Neural cell (in vitro differentiated cells): Measurements from ENCODE around the gene MTMR3. TPM values are rescaled to one million over a fixed set of nuclear protein-coding genes. Genes with fewer than 3 reads are reported as not detected.

Source experiments
- H2AFZ ChIP-seq: fragments of 200-600, 300-800 bp; sonication (generic), shearing (Covaris generic); 2 replicates; pipeline ENCODE4 v1.6.0; 2014; ENCODE audit warnings: low read depth, mild to moderate bottlenecking, antibody characterized with exemption, low read length, moderate library complexity
- H3F3A ChIP-seq: fragments of 200-600 bp; shearing (Covaris generic); 2 replicates; pipeline ENCODE4 v1.6.1; 2016; ENCODE audit warnings: mild to moderate bottlenecking, moderate library complexity, mixed read lengths, antibody characterized with exemption, low read length; ENCODE audit not compliant: insufficient read depth, poor library complexity, severe bottlenecking
- H3K27ac ChIP-seq: fragments of 200-600, 300-800 bp; sonication (generic), shearing (Covaris generic); 2 replicates; pipeline ENCODE4 v1.5.1; 2014; ENCODE audit warnings: mild to moderate bottlenecking, low read length, moderate library complexity
- H3K27me3 ChIP-seq: fragments of 300-800, 200-600 bp; sonication (generic), shearing (Covaris generic); 2 replicates; pipeline ENCODE4 v1.6.0; 2014; ENCODE audit warnings: mild to moderate bottlenecking, low read depth, low read length, moderate library complexity; ENCODE audit not compliant: insufficient read depth
- H3K36me3 ChIP-seq: fragments of 300-800, 200-600 bp; sonication (generic), shearing (Covaris generic); 2 replicates; pipeline ENCODE4 v1.5.1; 2014; ENCODE audit warnings: mild to moderate bottlenecking, antibody characterized with exemption, low read length, moderate library complexity; ENCODE audit not compliant: insufficient read depth
- H3K4me2 ChIP-seq: fragments of 300-800, 200-600 bp; sonication (generic), shearing (Covaris generic); 2 replicates; pipeline ENCODE4 v1.6.0; 2014; ENCODE audit warnings: mild to moderate bottlenecking, low read length
- H3K4me3 ChIP-seq: fragments of 300-800, 200-600 bp; sonication (generic), shearing (Covaris generic); 2 replicates; pipeline ENCODE4 v1.5.1; 2014; ENCODE audit warnings: mild to moderate bottlenecking, low read length, moderate library complexity
- H3K79me2 ChIP-seq: fragments of 200-600 bp; shearing (Covaris generic); replicated peaks from 2 replicates; pipeline ENCODE4 v1.6.0; 2014; ENCODE audit warnings: mild to moderate bottlenecking, low read length, moderate library complexity; ENCODE audit not compliant: insufficient read depth
- H3K9ac ChIP-seq: fragments of 300-800, 200-600 bp; sonication (generic), shearing (Covaris generic); 2 replicates; pipeline ENCODE4 v1.6.1; 2016; ENCODE audit warnings: mild to moderate bottlenecking, low read length, mixed read lengths
- H3K9me2 ChIP-seq: fragments of 200-600 bp; shearing (Covaris generic); 2 replicates; pipeline ENCODE4 v1.6.1; 2016; ENCODE audit warnings: mild to moderate bottlenecking, low read length, mixed read lengths; ENCODE audit not compliant: insufficient read depth
- H3K9me3 ChIP-seq: fragments of 200-600, 300-800 bp; sonication (generic), shearing (Covaris generic); 2 replicates; pipeline ENCODE4 v1.6.1; 2016; ENCODE audit warnings: mild to moderate bottlenecking, mixed run types, low read length, moderate library complexity, mixed read lengths
- H4K20me1 ChIP-seq: fragments of 200-600 bp; shearing (Covaris generic); 2 replicates; pipeline ENCODE4 v1.6.1; 2016; ENCODE audit warnings: mild to moderate bottlenecking, mixed run types; ENCODE audit not compliant: insufficient read depth
- EP300 ChIP-seq: fragments of 450-650 bp; conservative IDR thresholded peaks from 2 replicates; pipeline ENCODE4 v1.6.1; 2014; ENCODE audit warnings: antibody characterized with exemption, mild to moderate bottlenecking, moderate library complexity; ENCODE audit not compliant: poor library complexity, severe bottlenecking
- EZH2 ChIP-seq: fragments of 200-600, 300-800 bp; shearing (Covaris generic), sonication (generic); IDR thresholded peaks from 2 replicates; pipeline ENCODE4 v1.6.1; 2014; ENCODE audit warnings: antibody characterized with exemption, low read length, borderline replicate concordance, mild to moderate bottlenecking; ENCODE audit not compliant: insufficient read depth, poor library complexity, severe bottlenecking
- MXI1 ChIP-seq: fragments of 450-650 bp; conservative IDR thresholded peaks from 2 replicates; pipeline ENCODE4 v1.6.1; 2014; ENCODE audit warnings: antibody characterized with exemption, mild to moderate bottlenecking; ENCODE audit not compliant: poor library complexity, severe bottlenecking
- POLR2AphosphoS5 ChIP-seq: IDR thresholded peaks from 2 replicates; pipeline ENCODE4 v1.6.1; 2012
- RAD21 ChIP-seq: fragments of 450-650 bp; conservative IDR thresholded peaks from 2 replicates; pipeline ENCODE4 v1.6.1; 2014; ENCODE audit warnings: antibody characterized with exemption, mild to moderate bottlenecking, moderate library complexity
- SMC3 ChIP-seq: fragments of 450-650 bp; conservative IDR thresholded peaks from 2 replicates; pipeline ENCODE4 v1.6.1; 2014; ENCODE audit warnings: antibody characterized with exemption, mild to moderate bottlenecking, moderate library complexity; ENCODE audit not compliant: poor library complexity
- TAF1 ChIP-seq: IDR thresholded peaks from 2 replicates; pipeline ENCODE4 v1.6.1; 2012; ENCODE audit warnings: low read depth
- polyA plus RNA-seq: library from polyadenylated mRNA; depleted of rRNA; stranded (reverse); fragments of >200 nt; gene quantifications from 2 replicates; pipeline ENCODE4 v1.2.3, GENCODE V29; 2014
- TF ChIP-seq, protein P1 (sequence below): fragments of 450-650 bp; IDR thresholded peaks from 2 replicates; pipeline ENCODE4 v1.5.1; 2014; ENCODE audit warnings: antibody characterized with exemption, mild to moderate bottlenecking, moderate library complexity; ENCODE audit not compliant: poor library complexity, severe bottlenecking
- TF ChIP-seq, protein P2 (sequence below): IDR thresholded peaks from 2 replicates; pipeline ENCODE4 v1.6.1; 2012; ENCODE audit warnings: borderline replicate concordance

MTMR3 gene
- polyA plus RNA-seq, 1 donor from 2014 or later: 46.7 TPM

DNA sequence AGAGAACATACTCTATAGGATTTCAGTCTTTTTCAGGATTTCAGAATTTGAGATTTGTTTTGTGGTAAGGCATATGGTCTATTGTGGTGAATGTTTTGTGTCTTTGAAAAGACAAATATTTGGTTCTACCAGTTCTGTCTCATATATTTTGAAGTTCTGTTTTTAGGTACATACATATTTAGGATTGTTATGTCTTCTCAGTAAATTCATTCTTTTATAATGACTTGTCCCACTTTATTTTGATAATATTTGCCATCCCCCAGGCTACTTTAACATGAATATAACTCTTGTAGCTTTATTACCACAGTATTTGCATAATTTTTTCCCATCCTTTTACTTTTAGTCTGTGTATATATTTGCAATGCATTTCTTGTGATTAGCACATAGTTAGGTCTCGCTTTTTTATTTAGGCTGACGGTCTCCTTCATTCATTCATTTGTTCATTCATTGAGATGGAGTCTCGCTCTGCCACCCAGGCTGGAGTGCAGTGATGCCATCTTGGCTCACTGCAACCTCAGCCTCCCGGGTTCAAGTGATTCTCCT is 32.1 kb downstream of the MTMR3 start:
- H3K36me3 ChIP-seq: no peaks in the 10 kb centered on the region
- TF ChIP-seq EP300 (no peak), SMC3 (no peak)
- TF ChIP-seq, protein P1, sequence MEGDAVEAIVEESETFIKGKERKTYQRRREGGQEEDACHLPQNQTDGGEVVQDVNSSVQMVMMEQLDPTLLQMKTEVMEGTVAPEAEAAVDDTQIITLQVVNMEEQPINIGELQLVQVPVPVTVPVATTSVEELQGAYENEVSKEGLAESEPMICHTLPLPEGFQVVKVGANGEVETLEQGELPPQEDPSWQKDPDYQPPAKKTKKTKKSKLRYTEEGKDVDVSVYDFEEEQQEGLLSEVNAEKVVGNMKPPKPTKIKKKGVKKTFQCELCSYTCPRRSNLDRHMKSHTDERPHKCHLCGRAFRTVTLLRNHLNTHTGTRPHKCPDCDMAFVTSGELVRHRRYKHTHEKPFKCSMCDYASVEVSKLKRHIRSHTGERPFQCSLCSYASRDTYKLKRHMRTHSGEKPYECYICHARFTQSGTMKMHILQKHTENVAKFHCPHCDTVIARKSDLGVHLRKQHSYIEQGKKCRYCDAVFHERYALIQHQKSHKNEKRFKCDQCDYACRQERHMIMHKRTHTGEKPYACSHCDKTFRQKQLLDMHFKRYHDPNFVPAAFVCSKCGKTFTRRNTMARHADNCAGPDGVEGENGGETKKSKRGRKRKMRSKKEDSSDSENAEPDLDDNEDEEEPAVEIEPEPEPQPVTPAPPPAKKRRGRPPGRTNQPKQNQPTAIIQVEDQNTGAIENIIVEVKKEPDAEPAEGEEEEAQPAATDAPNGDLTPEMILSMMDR: no peak
- H3F3A ChIP-seq: no peaks in the 10 kb centered on the region
- no peaks in the 10 kb centered on the region for H3K9me2 ChIP-seq
- no peak overlapping the region for H2AFZ ChIP-seq
- no peak overlapping the region for H3K9ac ChIP-seq
- no peaks in the 10 kb centered on the region for H3K9me3 ChIP-seq
- no peak overlapping the region for H3K4me3 ChIP-seq
- no peaks in the 10 kb centered on the region for H4K20me1 ChIP-seq
- H3K79me2 ChIP-seq: peaks cover 83% of the 10 kb centered on the region
- H3K27ac ChIP-seq: no peak overlapping the region
- H3K27me3 ChIP-seq: no peaks in the 10 kb centered on the region
- no peak overlapping the region for H3K4me2 ChIP-seq

DNA sequence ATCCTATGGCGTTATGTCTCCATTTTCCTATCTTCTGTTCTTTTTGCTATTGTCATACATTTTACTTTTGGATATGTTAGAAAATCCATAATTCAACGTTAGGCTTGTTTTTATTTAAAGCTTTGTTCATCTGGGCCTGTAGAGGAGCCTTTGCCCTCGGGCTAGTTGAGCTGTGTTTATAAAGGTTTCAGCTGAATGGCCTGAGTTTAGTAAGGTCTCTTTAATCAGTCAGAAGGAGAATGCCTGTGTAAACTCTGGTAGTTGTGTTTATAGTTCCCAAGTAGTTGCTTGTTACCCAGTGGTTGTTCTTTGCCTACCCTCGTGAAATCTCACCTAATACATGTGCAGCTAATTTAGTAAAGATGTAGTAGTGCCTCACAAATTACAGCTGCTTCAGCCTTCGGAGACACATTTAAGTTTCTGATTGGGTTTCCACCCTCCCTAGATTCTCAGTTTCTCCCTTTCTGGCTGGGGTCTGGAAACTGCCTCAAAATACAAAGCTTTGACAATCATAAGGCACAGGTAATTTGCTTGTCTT is 33.1 kb downstream of the MTMR3 start:
- Histone ChIP-seq H3K27me3 (no peaks in the 10 kb centered on the region), H3K4me3 (no peak overlapping the region), H3K9me3 (no peaks in the 10 kb centered on the region), H3K4me2 (no peak overlapping the region), H4K20me1 (no peaks in the 10 kb centered on the region), H3K36me3 (no peaks in the 10 kb centered on the region), H3K9me2 (no peaks in the 10 kb centered on the region), H3K27ac (no peak overlapping the region), H3F3A (no peaks in the 10 kb centered on the region), H3K9ac (no peak overlapping the region), H3K79me2 (peaks cover 86% of the 10 kb centered on the region), H2AFZ (no peak overlapping the region)
- no peak for TF ChIP-seq SMC3
- no peak for TF ChIP-seq RAD21
- TF ChIP-seq POLR2AphosphoS5: no peak
- TF ChIP-seq EP300: no peak
- TF ChIP-seq EZH2: no peak
- TF ChIP-seq, protein P2, sequence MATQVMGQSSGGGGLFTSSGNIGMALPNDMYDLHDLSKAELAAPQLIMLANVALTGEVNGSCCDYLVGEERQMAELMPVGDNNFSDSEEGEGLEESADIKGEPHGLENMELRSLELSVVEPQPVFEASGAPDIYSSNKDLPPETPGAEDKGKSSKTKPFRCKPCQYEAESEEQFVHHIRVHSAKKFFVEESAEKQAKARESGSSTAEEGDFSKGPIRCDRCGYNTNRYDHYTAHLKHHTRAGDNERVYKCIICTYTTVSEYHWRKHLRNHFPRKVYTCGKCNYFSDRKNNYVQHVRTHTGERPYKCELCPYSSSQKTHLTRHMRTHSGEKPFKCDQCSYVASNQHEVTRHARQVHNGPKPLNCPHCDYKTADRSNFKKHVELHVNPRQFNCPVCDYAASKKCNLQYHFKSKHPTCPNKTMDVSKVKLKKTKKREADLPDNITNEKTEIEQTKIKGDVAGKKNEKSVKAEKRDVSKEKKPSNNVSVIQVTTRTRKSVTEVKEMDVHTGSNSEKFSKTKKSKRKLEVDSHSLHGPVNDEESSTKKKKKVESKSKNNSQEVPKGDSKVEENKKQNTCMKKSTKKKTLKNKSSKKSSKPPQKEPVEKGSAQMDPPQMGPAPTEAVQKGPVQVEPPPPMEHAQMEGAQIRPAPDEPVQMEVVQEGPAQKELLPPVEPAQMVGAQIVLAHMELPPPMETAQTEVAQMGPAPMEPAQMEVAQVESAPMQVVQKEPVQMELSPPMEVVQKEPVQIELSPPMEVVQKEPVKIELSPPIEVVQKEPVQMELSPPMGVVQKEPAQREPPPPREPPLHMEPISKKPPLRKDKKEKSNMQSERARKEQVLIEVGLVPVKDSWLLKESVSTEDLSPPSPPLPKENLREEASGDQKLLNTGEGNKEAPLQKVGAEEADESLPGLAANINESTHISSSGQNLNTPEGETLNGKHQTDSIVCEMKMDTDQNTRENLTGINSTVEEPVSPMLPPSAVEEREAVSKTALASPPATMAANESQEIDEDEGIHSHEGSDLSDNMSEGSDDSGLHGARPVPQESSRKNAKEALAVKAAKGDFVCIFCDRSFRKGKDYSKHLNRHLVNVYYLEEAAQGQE: no peak
- no peak for TF ChIP-seq TAF1
- TF ChIP-seq, protein P1: no peak
- no peak for TF ChIP-seq MXI1
